ENCODE measurements around the gene POMGNT1.
A peak's percentile ranks its signal among the peaks of the same experiment; 100 is the strongest.
"Not testable (repeated sequence)": the region's sequence is repeated elsewhere in the genome, so short reads cannot be mapped to it uniquely, and the experiment has no call there.

Gene POMGNT1

DNA sequence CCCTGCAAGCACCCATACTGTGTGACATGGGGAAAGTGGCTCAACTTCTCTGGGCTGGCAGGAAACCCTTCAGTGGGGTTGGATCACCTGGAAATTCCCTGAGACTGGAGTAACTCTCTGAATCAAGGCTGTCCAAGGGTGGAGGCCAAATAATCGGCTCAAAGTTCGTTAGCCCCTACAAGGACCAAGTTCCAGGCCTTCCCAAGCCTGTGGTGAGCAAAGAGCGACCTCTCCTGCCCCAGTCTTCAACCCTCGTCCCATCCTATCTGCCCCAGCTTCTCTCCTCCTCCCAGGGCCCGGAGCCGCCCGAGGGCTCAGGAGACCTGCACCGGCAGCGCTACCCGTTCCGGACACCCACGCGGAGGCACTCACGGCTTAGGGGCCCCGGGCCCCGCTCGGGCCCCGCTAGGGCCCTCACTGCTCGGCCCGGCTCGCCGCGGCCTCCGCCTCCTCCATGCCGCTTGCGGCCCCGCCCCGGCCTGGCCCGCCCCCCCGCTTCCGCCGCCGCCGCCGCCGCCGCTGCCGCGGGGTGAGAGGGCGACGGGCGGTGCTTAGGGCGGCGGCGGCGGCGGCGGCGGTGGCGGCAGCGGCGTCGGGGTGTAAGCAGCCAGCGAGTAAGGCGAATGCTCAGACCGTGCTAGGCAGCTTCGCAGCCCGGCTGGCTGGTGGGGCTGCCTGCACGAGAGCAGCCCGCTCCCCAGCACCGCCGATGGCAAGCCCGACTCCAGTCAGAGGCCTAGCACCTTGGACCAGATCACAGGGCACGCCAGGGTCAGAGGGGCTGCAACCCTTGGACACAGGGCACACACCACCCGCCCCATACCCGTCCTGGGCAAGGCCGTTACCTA is at the start of gene POMGNT1:
Gene POMGNT1, minus strand, starts transcription at position 471 of the 848 bp plus-strand sequence. CDS start 613 bp downstream, outside the sequence.
- DNase-seq = peak; percentile 59

- peak; percentile 99 for DNase-seq
Observed at GRCh38 chr1:46247436-46248121, 49.3 kb upstream of the POMGNT1 start, which contains the start of gene RAD54L. Gene RAD54L (plus strand): TSS chr1:46247763. CDS start chr1:46248406, 643 bp downstream.

DNA sequence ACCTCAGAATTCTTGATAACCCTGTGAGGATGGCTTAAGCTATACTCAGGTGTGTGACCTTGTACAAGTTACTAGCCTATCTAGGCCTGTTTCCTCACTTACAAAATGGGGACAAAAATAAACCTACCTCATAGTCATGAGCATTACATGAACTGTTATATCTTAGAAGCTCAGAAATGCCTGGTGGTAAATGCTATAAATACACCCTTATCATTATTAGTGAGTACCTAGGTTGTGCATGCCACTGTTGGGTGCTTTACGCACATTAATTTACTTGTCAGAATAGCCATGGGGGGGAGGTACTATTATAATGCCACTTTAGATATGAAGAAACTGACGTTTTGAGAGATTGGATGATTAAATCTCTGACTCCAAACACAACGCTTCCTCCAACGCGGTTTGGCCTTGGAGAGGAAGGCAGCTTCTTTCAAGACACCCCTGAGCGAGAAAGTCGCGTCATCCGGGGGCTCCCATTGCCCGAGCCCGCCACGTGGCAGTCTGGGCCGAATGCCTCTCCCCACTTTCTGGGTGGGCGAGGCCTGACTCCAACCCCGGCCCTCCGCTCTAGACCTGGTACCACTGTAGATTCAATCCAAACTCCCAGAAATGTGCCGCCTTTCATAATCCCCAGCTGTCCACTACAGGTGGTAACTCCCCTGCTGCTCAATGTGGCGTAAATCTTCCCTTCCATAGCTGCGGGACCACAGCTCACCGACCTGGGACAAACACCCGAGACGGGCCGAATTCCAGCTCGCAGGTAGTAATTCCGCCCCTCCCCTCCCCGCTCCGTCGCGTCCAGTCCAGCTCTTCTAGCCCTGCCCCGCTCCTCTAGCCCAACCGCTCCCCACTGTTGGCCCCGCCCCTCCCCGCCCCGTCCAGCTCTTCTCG is 48.6 kb upstream of the POMGNT1 start:
- DNase-seq = peak; percentile 99

DNA sequence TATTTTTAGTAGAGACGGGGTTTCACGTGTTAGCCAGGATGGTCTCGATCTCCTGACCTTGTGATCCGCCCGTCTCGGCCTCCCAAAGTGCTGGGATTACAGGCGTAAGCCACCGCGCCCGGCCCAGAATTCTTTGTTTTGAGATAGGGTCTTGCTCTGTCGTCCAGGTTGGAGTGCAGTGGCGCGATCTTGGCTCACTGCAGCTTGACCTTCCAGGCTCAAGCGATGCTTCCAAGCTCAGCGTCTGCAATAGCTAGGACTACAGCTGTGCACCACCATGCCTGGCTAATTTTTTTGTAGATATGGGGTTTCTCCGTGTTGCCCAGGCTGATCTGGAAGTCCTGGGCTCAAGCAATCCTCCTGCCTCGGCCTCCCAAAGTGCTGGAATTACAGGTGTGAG is 47.9 kb upstream of the POMGNT1 start:
- DNase-seq = not testable (repeated sequence)

GRCh38 chr1:46244656-46245371 is 46.6 kb upstream of the POMGNT1 start:
- DNase-seq = peak; percentile 5

DNA sequence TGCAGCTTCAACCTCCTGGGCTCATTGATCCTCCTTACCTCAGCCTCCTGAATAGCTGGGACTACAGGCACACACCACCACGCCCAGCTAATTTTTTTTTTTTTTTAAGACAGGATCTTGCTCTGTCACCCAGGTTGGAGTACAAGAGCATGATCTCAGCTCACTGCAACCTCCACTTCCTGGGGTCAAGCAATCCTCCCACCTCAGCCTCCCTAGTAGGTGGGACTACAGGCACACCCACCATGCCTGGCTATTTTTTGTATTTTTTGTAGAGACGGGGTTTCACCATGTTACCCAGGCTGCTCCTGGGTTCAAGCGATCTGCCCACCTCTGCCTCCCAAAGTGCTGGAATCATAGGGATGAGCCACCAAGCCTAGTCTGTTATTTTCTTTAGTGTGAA is 45.6 kb upstream of the POMGNT1 start:
- DNase-seq = not testable (repeated sequence)

- DNase-seq = no peak
Observed at GRCh38 chr1:46242918-46243317, 44.7 kb upstream of the POMGNT1 start.

- not testable (repeated sequence) for DNase-seq
Observed at GRCh38 chr1:46241733-46242132, 43.5 kb upstream of the POMGNT1 start.

- not testable (repeated sequence) for DNase-seq
Observed at GRCh38 chr1:46238865-46239264, 40.6 kb upstream of the POMGNT1 start.

GRCh38 chr1:46236882-46237281 is 38.6 kb upstream of the POMGNT1 start:
- DNase-seq = no peak

DNA sequence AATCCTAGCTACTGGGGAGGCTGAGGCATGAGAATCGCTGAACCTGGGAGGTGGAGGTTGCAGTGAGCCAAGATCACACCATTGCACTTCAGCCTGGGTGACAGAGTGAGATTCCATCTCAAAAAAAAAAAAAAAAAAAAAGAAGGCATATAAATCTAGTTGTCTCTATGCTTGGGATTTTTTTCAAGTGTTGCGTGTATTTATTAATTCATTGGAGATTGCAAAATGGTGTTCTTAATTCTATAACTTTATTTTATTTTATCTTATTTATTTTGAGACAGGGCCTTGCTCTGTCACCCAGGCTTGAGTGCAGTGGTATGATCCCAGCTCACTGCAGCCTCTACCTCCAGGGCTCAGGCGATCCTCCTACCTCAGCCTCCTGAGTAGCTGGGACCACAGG is 33.0 kb upstream of the POMGNT1 start:
- not testable (repeated sequence) for DNase-seq

- DNase-seq = no peak
Observed at GRCh38 chr1:46224966-46225365, 26.7 kb upstream of the POMGNT1 start.

DNA sequence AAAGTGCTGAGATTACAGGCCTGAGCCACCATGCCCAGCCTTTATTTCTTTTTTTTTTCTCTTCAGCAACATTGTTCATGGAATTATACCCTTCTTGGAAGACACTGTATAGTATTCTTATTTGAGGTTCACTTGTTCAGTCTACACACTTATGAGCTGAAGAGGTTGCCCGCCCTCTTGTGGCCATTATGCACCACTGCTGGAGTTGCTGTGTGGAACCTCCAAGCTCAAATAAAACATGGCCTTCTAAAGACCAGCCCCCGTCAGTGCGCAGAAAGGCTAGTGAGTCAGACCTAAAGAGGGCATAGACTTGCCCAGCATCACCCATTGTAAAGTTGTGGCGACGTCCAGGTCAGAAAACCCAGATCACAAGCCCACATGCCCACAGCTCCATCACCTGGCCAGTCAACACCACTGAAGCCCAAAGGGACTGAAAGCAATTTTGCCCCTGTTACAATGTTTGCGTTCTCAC is 25.3 kb upstream of the POMGNT1 start:
- peak; percentile 88 for DNase-seq

GRCh38 chr1:46223055-46223454 is 24.8 kb upstream of the POMGNT1 start:
- not testable (repeated sequence) for DNase-seq

- DNase-seq = no peak
Observed at GRCh38 chr1:46221749-46222148, 23.5 kb upstream of the POMGNT1 start.

DNA sequence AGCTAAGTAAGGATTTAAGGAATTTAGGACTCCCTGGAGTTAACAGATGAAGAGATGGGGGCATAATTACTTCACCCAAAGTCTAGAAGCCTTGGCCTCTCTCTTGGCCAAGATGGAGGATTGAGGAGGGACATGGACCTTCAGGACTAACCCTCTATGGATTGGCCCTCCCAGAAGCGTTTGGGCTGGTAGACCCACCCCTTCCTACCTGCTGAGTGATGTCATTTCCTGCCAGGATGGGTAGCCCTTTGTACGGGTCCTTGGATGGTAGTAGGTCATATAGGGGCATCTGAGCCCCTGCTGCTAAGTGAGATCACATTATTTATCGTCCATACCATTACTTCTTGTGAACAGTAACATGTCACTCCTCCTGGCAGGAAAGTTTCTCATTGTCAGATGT is 22.6 kb upstream of the POMGNT1 start:
- DNase-seq = no peak

- no peak for DNase-seq
Observed at GRCh38 chr1:46219551-46220520, 21.6 kb upstream of the POMGNT1 start.

DNA sequence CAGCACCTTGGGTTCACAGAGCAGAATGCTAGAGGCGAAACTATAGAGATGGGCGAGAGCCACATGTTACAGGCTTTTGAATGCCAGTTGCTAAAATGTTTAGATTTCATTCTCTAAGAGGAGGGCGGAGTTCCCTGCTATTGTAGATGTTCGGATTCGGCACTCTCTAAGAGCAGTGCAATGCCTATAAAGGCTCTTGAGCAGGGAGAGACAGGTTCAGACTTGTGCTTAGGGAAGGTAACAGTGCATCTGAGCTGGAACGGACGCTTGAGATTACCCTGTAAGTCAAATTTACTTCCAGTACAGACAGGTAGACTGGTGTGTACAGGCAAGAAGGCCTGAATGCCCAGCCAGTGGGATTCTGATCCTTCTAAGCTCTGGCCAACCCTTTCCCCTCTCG is 20.2 kb upstream of the POMGNT1 start:
- DNase-seq = peak; percentile 90

DNA sequence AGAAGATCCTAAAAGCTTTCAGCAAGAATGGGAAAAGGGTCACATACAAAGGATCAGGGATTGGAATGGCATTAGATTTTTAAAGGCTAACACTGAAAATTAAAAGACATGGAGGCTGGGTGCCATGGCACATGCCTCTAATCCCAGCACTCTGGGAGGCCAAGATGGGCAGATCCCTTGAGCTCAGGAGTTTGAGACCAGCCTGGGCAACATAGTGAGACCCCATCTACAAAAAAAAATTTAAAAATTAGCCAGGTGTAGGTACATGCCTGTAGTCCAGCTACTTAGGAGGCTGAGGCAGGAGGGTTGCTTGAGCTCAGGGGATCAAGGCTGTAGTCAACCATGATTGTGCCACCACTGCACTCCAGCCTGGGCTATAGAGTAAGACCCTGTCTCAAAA is 17.3 kb upstream of the POMGNT1 start:
- DNase-seq = no peak

DNA sequence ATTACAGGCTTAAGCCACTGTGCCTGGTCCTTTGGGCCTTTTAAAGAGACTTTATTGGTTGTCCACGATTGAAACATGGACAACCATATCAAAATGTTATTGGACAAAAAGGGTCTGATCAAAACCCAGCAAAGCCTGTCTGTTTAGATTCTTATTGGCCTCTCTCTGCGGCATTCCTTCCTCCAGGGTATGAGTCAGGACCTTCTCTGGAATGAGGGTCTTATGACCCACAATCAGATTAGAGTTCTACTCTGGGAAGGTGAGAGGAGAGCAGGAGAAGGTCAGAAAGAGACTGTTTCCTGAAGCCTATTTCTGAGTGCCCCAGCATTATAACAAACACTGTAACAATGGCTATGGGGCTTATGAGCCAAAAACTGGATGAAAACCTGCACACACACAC is 12.8 kb upstream of the POMGNT1 start:
- DNase-seq = no peak

DNA sequence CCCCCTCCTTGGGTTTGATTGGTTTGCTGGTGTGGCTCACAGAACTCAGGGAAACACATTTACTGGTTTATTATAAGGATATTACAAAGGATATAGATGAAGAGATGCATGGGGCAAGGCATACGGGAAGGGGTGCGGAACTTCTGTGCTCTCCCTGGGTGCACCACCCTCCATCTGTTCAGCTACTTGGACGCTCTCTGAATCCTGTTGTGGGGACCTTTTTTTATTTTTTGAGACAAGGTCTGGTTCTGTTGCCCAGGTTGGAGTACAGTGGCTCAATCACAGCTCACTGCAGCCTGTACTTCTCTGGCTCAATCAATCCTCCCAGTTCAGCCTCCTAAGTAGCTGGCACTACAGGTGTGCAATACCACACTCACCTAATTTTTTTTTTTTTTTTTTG is 12.3 kb upstream of the POMGNT1 start:
- no peak for DNase-seq

Measured in NCI-H510A treated with DMSO at 0.1 percent for 48 hours (cell line).